NOMO-1 treated with DMSO at 0.1 percent for 48 hours (cell line): ENCODE results near the gene NUP98.

Experiments
- DNase-seq: peaks from one replicate; lab custom pipeline; 2025; ENCODE audit not compliant: unreplicated experiment; lab: John Stamatoyannopoulos, UW

The NUP98 gene

GRCh38 chr11:3738723-3739122 lies 58.6 kb downstream of the NUP98 start:
- no peak for DNase-seq

- DNase-seq: no peak
Measured at GRCh38 chr11:3738241-3738640, 59.1 kb downstream of the NUP98 start.

- DNase-seq: no peak
Measured at GRCh38 chr11:3737386-3737933, 59.9 kb downstream of the NUP98 start.

GRCh38 chr11:3736816-3737215 lies 60.5 kb downstream of the NUP98 start:
- DNase-seq: no peak

- no peak for DNase-seq
Measured at GRCh38 chr11:3735827-3736226, 61.5 kb downstream of the NUP98 start.

- no peak for DNase-seq
Measured at GRCh38 chr11:3732671-3733436, 64.5 kb downstream of the NUP98 start.

GRCh38 chr11:3723014-3723708 lies 74.2 kb downstream of the NUP98 start:
- DNase-seq: peak; percentile 86

- no peak for DNase-seq
Measured at GRCh38 chr11:3722100-3722499, 75.3 kb downstream of the NUP98 start.

GRCh38 chr11:3720997-3721396 lies 76.4 kb downstream of the NUP98 start:
- no peak for DNase-seq

GRCh38 chr11:3712274-3712673 lies 85.1 kb downstream of the NUP98 start:
- DNase-seq: no peak

- DNase-seq: no peak
Measured at GRCh38 chr11:3710485-3711259, 86.7 kb downstream of the NUP98 start.

- no peak for DNase-seq
Measured at GRCh38 chr11:3709977-3710376, 87.4 kb downstream of the NUP98 start.

GRCh38 chr11:3707176-3707575 lies 90.2 kb downstream of the NUP98 start:
- DNase-seq: no peak

GRCh38 chr11:3703383-3703782 lies 94.0 kb downstream of the NUP98 start:
- DNase-seq: no peak

GRCh38 chr11:3700910-3701309 lies 96.4 kb downstream of the NUP98 start:
- DNase-seq: no peak

- DNase-seq: no peak
Measured at GRCh38 chr11:3700410-3700809, 96.9 kb downstream of the NUP98 start.

- no peak for DNase-seq
Measured at GRCh38 chr11:3686751-3687150, 110.6 kb downstream of the NUP98 start.

- DNase-seq: no peak
Measured at GRCh38 chr11:3685923-3686322, 111.4 kb downstream of the NUP98 start.

- no peak for DNase-seq
Measured at GRCh38 chr11:3684819-3685172, 112.6 kb downstream of the NUP98 start.

GRCh38 chr11:3684129-3684818 lies 113.1 kb downstream of the NUP98 start:
- DNase-seq: no peak

- DNase-seq: no peak
Measured at GRCh38 chr11:3683039-3683438, 114.3 kb downstream of the NUP98 start.
